Epithelial cell of esophagus (primary cell): ENCODE results near the gene MINDY4B.
"Not testable (repeated sequence)": the region's sequence is repeated elsewhere in the genome, so short reads cannot be mapped to it uniquely, and the experiment has no call there.

Source experiments
- DNase-seq: peaks from one replicate; pipeline ENCODE4 v3.0.0; 2010; ENCODE audit warnings: low read depth
- H3K4me3 ChIP-seq: 2 replicates; pipeline ENCODE4 v1.5.1; 2011; ENCODE audit warnings: mild to moderate bottlenecking, low read length, control low read depth
- CTCF ChIP-seq: IDR thresholded peaks from 2 replicates; pipeline ENCODE4 v1.5.1; 2011; ENCODE audit warnings: low read depth, mild to moderate bottlenecking, low read length, control low read depth, inconsistent platforms; ENCODE audit not compliant: insufficient read depth; ENCODE audit errors: missing control alignments

The MINDY4B gene

GRCh38 chr3:150861851-150862250 is 43.4 kb downstream of the MINDY4B start:
- no peak overlapping the region for H3K4me3 ChIP-seq
- no peak for DNase-seq
- TF ChIP-seq CTCF: no peak

- H3K4me3 ChIP-seq, DNase-seq: not testable (repeated sequence)
These were observed 47.3 kb downstream of the MINDY4B start for GRCh38 chr3:150857936-150858335.

GRCh38 chr3:150850191-150850590 is 55.0 kb downstream of the MINDY4B start:
- DNase-seq: no peak
- no peak for TF ChIP-seq CTCF
- H3K4me3 ChIP-seq: no peak overlapping the region

DNA sequence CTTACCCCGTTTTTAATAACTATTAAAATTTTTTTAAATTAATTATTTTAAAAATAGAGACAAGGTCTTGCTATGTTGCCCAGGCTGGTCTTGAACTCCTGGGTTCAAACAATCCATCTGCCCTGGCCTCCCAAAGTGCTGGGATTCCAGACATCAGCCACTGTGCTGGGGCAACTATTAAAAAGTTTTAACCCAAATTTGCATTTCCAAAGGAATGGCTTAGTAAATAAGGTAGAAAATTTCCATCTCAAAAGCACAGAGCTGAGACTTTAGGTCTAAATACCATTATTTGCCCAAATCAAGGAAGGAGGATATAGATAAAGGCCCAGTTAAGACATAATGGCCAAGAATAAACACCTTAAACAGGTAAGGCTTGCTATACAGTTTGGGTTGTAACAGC is 56.4 kb downstream of the MINDY4B start:
- H3K4me3 ChIP-seq: no peak overlapping the region
- no peak for TF ChIP-seq CTCF
- DNase-seq: no peak

DNA sequence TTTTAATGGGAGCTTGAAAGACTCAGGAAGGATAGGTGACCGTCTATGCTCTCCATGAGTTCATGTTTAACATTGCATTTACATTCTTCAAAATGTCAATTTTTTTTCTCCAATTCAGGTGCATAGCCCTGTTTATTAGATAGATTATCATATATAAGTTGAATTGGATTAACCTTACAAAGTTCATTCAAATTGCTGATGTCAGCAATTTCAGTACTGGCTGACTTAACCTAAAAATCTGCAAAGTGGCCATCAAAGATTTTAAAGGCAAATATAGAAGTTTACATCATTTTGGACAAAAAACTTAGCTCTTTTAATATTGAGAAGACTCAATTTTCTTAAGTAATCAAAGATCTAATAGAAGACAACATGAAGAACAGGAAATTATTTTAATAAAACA is 57.8 kb downstream of the MINDY4B start:
- no peak overlapping the region for H3K4me3 ChIP-seq
- no peak for DNase-seq
- no peak for TF ChIP-seq CTCF

DNA sequence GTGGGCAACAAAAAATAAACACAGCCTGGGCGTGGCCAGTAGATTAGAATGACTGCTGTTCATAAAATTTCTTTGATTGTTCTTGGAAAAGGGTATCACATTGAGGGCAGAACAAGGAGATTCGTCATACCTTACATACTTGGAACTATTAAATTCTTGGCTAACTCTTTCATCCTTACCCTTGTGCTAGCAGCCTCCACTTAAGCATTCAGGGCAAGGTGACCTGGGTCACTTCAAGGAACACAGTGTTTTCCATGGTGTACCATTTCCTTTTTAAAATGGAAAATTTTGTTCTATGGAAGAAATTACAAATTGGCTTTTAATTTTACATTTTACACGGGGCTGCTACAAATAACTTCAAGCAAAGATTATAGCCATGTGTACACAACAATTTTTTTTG is 60.8 kb downstream of the MINDY4B start:
- DNase-seq: no peak
- TF ChIP-seq CTCF: no peak
- H3K4me3 ChIP-seq: no peak overlapping the region

- no peak for TF ChIP-seq CTCF
- DNase-seq: no peak
These were observed 62.0 kb downstream of the MINDY4B start for GRCh38 chr3:150843241-150843640.

More at GRCh38 chr3:150843241-150843640, 62.0 kb downstream of the MINDY4B start:
- H3K4me3 ChIP-seq: no peak overlapping the region
